ENCODE results near the gene BTAF1.

- TF ChIP-seq POLR2A (IDR thresholded peaks at IDR 0.05; ENCODE audit: low read length) (peak; percentile 99), GATA1 (IDR thresholded peaks at IDR 0.05; ENCODE audit: low read depth, low read length) (no peak)
Measured at GRCh38 chr10:91923371-91924211, at the start of gene BTAF1.

Measured in erythroblast (primary cell).